Activated CD8-positive, alpha-beta memory T cell treated with anti-CD3 and anti-CD28 coated beads, Interleukin-2, amount 10 ng/mL, durations not matched to agents 7 days and 5 days (primary cell): ENCODE results near the gene FNIP1. TPM values are rescaled to one million over a fixed set of nuclear protein-coding genes. Genes with fewer than 3 reads are reported as not detected.
"Not testable (repeated sequence)": the region's sequence is repeated elsewhere in the genome, so short reads cannot be mapped to it uniquely, and the experiment has no call there.

Experiments used
- ATAC-seq: fragments of 150-1000 bp; cut with Tn5 transposase; one replicate; pipeline ENCODE4 v1.10.0; 2021; ENCODE audit warnings: moderate library complexity
- CTCF ChIA-PET: fragments of 350-600 bp; sonication (Branson Sonifier 250); formaldehyde crosslinking; loops from one replicate; lab custom pipeline; 2021; ENCODE audit warnings: antibody characterized with exemption; lab: Charles Lee
- DNase-seq: peaks from one replicate; pipeline ENCODE4 v3.0.0-alpha.2; 2020
- H3K27ac Mint-ChIP-seq: one replicate; pipeline ENCODE4 v1.8.0; 2021; ENCODE audit warnings: mild to moderate bottlenecking, mixed read lengths
- H3K27me3 Mint-ChIP-seq: one replicate; pipeline ENCODE4 v1.8.0; 2021; ENCODE audit warnings: mixed read lengths
- H3K36me3 Mint-ChIP-seq: one replicate; pipeline ENCODE4 v1.8.0; 2021; ENCODE audit warnings: mild to moderate bottlenecking, mixed read lengths
- H3K4me1 Mint-ChIP-seq: one replicate; pipeline ENCODE4 v1.8.0; 2021; ENCODE audit warnings: mixed read lengths
- H3K4me3 Mint-ChIP-seq: one replicate; pipeline ENCODE4 v1.8.0; 2021; ENCODE audit warnings: mild to moderate bottlenecking, moderate library complexity, mixed read lengths
- H3K9me3 Mint-ChIP-seq: one replicate; pipeline ENCODE4 v1.8.0; 2022; ENCODE audit warnings: low read depth, mixed read lengths
- total RNA-seq, 2 experiments: library from RNA; stranded (reverse); gene quantifications; one replicate each; pipeline ENCODE4 v1.2.3, GENCODE V29; 2021

The FNIP1 gene
- total RNA-seq, 2 experiments from 2014 or later: 25.5 to 30.3 TPM

- H3K27me3 Mint-ChIP-seq: no peaks in the 10 kb centered on the region
- peaks cover 8% of the 10 kb centered on the region for H3K4me1 Mint-ChIP-seq
- H3K4me3 Mint-ChIP-seq: no peak overlapping the region
- no peak overlapping the region for H3K27ac Mint-ChIP-seq
- ATAC-seq (no peak), DNase-seq (no peak)
- H3K36me3 Mint-ChIP-seq: peaks cover 36% of the 10 kb centered on the region
- H3K9me3 Mint-ChIP-seq: peaks cover 10% of the 10 kb centered on the region
- CTCF ChIA-PET: no interaction called here
These were observed 38.8 kb downstream of the FNIP1 start for GRCh38 chr5:131757830-131758519.

GRCh38 chr5:131756942-131757341 lies 39.9 kb downstream of the FNIP1 start:
- peaks cover 8% of the 10 kb centered on the region for H3K4me1 Mint-ChIP-seq
- ATAC-seq: no peak
- no peak overlapping the region for H3K27ac Mint-ChIP-seq
- peaks cover 5% of the 10 kb centered on the region for H3K9me3 Mint-ChIP-seq
- CTCF ChIA-PET: no interaction called here
- no peak overlapping the region for H3K4me3 Mint-ChIP-seq
- no peak for DNase-seq
- peaks cover 30% of the 10 kb centered on the region for H3K36me3 Mint-ChIP-seq
- no peaks in the 10 kb centered on the region for H3K27me3 Mint-ChIP-seq

- H3K36me3 Mint-ChIP-seq: peaks cover 20% of the 10 kb centered on the region
- no peak for DNase-seq
- no peak overlapping the region for H3K27ac Mint-ChIP-seq
- peaks cover 7% of the 10 kb centered on the region for H3K4me1 Mint-ChIP-seq
- CTCF ChIA-PET: interaction anchor here (0.8 kb wide), 1 partner anchor 9 kb away, joined by 3 read pairs; no protein-coding TSS in a partner anchor
- H3K9me3 Mint-ChIP-seq: peaks cover 2% of the 10 kb centered on the region
- no peaks in the 10 kb centered on the region for H3K27me3 Mint-ChIP-seq
- no peak overlapping the region for H3K4me3 Mint-ChIP-seq
- no peak for ATAC-seq
These were observed 42.5 kb downstream of the FNIP1 start for GRCh38 chr5:131754363-131754762.

- DNase-seq: no peak
- no peak for ATAC-seq
- Mint-ChIP-seq H3K4me3 (no peak overlapping the region), H3K27ac (no peak overlapping the region), H3K27me3 (no peaks in the 10 kb centered on the region), H3K36me3 (peaks cover 24% of the 10 kb centered on the region), H3K4me1 (peaks cover 18% of the 10 kb centered on the region), H3K9me3 (peaks cover 2% of the 10 kb centered on the region)
- CTCF ChIA-PET: no interaction called here
These were observed 45.3 kb downstream of the FNIP1 start for GRCh38 chr5:131751506-131751905.

GRCh38 chr5:131749723-131750470 lies 46.9 kb downstream of the FNIP1 start:
- H3K4me3 Mint-ChIP-seq: no peak overlapping the region
- H3K4me1 Mint-ChIP-seq: peaks cover 18% of the 10 kb centered on the region
- H3K27me3 Mint-ChIP-seq: no peaks in the 10 kb centered on the region
- H3K9me3 Mint-ChIP-seq: peaks cover 2% of the 10 kb centered on the region
- DNase-seq (no peak), ATAC-seq (no peak)
- peaks cover 32% of the 10 kb centered on the region for H3K36me3 Mint-ChIP-seq
- CTCF ChIA-PET: no interaction called here
- no peak overlapping the region for H3K27ac Mint-ChIP-seq

- Mint-ChIP-seq H3K36me3 (peaks cover 30% of the 10 kb centered on the region), H3K9me3 (peaks cover 2% of the 10 kb centered on the region), H3K27ac (no peak overlapping the region), H3K4me1 (peaks cover 18% of the 10 kb centered on the region), H3K27me3 (no peaks in the 10 kb centered on the region), H3K4me3 (no peak overlapping the region)
- DNase-seq: no peak
- CTCF ChIA-PET: no interaction called here
- no peak for ATAC-seq
These were observed 47.7 kb downstream of the FNIP1 start for GRCh38 chr5:131749138-131749537.

- H3K36me3 Mint-ChIP-seq: peaks cover 38% of the 10 kb centered on the region
- no peaks in the 10 kb centered on the region for H3K27me3 Mint-ChIP-seq
- DNase-seq: no peak
- H3K9me3 Mint-ChIP-seq: no peaks in the 10 kb centered on the region
- peak overlapping the region; percentile 86 for H3K27ac Mint-ChIP-seq
- CTCF ChIA-PET: interaction anchor here (1.0 to 1.1 kb wide), 2 partner anchors 259 to 261 kb away, joined by 3 to 4 read pairs; no protein-coding TSS in a partner anchor
- peaks cover 18% of the 10 kb centered on the region for H3K4me1 Mint-ChIP-seq
- H3K4me3 Mint-ChIP-seq: peak overlapping the region; percentile 44
- ATAC-seq: peak; percentile 91
These were observed 49.4 kb downstream of the FNIP1 start for GRCh38 chr5:131747180-131748105.

DNA sequence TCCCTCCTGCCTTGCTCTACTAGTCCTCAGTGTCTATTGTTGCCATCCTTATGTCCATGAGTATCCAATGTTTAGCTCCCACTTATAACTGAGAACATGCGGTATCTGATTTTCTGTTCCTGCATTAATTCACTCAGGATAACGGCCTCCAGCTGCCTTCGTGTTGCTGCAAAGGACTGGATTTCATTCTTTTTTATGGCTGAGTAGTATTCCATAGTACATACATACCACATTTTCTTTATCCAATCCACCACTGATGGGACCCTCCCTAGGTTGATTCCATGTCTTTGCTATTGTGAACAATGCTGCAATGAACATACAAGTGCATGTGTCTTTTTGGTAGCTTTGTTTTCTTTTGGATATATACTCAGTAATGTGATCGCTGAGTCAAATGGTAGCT lies 50.4 kb downstream of the FNIP1 start:
- no peak overlapping the region for H3K27ac Mint-ChIP-seq
- H3K4me3 Mint-ChIP-seq: no peak overlapping the region
- no peak for DNase-seq
- H3K36me3 Mint-ChIP-seq: peaks cover 39% of the 10 kb centered on the region
- no peak for ATAC-seq
- CTCF ChIA-PET: no interaction called here
- no peaks in the 10 kb centered on the region for H3K9me3 Mint-ChIP-seq
- H3K27me3 Mint-ChIP-seq: no peaks in the 10 kb centered on the region
- H3K4me1 Mint-ChIP-seq: peaks cover 18% of the 10 kb centered on the region

DNA sequence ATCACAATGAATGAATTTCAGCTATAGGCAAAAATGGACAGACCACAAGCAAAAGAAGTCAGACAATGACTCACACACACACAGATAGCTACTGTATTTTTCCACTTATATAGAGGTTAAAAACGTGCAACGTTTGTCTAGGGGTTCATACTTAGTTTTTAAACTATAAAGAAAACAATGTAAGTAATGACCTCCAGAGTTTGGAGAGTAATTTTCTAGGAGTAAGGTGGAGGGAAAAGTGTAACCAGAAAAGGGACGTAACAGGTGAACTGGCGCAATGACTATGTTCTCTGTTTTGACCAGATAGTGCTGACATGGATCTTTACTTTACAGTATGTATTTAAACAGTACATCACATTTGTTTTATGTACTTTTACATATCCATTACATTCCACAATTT lies 51.1 kb downstream of the FNIP1 start:
- DNase-seq: no peak
- Mint-ChIP-seq H3K4me1 (peaks cover 18% of the 10 kb centered on the region), H3K9me3 (no peaks in the 10 kb centered on the region), H3K4me3 (no peak overlapping the region), H3K36me3 (peaks cover 44% of the 10 kb centered on the region), H3K27me3 (no peaks in the 10 kb centered on the region), H3K27ac (peak overlapping the region; percentile 22)
- ATAC-seq: no peak
- CTCF ChIA-PET: no interaction called here

DNA sequence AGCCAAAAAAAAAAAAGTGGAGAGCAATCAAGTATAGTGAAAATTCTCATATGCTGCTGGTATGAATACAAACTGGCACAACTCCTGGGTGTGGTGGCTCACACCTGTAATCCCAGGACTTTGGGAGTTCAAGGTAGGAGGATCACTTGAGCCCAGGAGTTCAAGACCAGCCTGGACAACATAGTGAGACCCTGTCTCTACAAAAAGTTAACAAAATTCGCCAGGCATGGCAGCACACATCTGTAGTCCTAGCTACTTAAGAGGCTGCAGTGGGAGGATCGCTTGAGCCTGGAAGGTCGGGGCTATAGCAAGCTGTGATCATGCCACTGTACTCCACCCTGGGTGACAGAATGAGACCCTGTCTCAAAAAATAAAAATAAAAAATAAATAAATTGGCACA lies 51.7 kb downstream of the FNIP1 start:
- ATAC-seq: no peak
- DNase-seq: no peak
- H3K27ac Mint-ChIP-seq: no peak overlapping the region
- CTCF ChIA-PET: no interaction called here
- H3K9me3 Mint-ChIP-seq: no peaks in the 10 kb centered on the region
- H3K27me3 Mint-ChIP-seq: no peaks in the 10 kb centered on the region
- H3K4me3 Mint-ChIP-seq: no peak overlapping the region
- peaks cover 18% of the 10 kb centered on the region for H3K4me1 Mint-ChIP-seq
- peaks cover 49% of the 10 kb centered on the region for H3K36me3 Mint-ChIP-seq

DNA sequence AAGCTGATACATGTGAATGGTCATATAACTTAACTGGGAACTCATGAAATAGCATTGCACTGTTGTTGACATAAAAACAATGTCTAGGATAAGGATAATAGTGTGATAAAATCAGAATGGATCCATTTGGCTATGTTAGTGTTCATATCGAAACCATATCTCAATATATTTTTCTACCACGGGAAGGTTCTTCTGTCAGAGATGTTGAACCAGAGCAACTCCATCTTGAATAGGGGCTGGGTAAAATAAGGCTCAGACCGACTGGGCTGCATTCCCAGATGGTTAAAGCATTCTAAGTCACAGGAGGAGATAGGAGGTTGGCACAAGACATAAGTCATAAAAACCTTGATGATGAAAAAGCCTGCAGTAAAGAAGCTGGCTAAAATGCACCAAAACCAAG lies 56.3 kb downstream of the FNIP1 start:
- Mint-ChIP-seq H3K4me3 (no peak overlapping the region), H3K36me3 (peaks cover 45% of the 10 kb centered on the region), H3K27me3 (no peaks in the 10 kb centered on the region), H3K9me3 (no peaks in the 10 kb centered on the region), H3K27ac (no peak overlapping the region), H3K4me1 (no peaks in the 10 kb centered on the region)
- CTCF ChIA-PET: interaction anchor here (1.0 kb wide), 1 partner anchor 144 kb away, joined by 4 read pairs; no protein-coding TSS in a partner anchor
- ATAC-seq: no peak
- DNase-seq: no peak

DNA sequence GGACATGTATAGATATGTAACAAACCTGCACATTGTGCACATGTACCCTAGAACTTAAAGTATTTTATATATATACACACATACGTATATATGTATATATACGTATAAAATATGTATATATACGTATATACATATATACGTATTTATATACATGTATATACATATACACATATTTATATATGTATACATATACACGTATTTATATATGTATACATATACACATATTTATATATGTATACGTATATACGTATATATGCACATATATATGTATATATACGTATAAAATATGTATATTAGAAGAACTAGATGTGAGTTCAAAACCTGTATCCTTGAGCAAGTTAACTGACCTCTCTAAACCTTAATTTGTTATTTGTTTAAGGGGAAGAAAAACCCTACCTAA lies 61.4 kb downstream of the FNIP1 start:
- Mint-ChIP-seq H3K4me1 (no peaks in the 10 kb centered on the region), H3K9me3 (no peaks in the 10 kb centered on the region), H3K27me3 (no peaks in the 10 kb centered on the region), H3K36me3 (peaks cover 39% of the 10 kb centered on the region), H3K4me3 (no peak overlapping the region), H3K27ac (no peak overlapping the region)
- no peak for ATAC-seq
- no peak for DNase-seq
- CTCF ChIA-PET: no interaction called here

DNA sequence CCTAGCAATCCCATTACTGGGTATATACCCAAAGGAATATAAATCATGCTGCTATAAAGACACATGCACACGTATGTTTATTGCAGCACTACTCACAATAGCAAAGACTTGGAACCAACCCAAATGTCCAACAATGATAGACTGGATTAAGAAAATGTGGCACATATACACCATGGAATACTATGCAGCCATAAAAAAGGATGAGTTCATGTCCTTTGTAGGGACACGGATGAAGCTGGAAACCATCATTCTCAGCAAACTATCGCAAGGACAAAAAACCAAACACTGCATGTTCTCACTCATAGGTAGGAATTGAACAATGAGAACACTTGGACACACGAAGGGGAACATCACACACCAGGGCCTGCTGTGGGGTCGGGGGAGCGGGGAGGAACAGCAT lies 61.9 kb downstream of the FNIP1 start:
- CTCF ChIA-PET, ATAC-seq, H3K27ac Mint-ChIP-seq, H3K4me3 Mint-ChIP-seq, H3K27me3 Mint-ChIP-seq, H3K9me3 Mint-ChIP-seq, H3K4me1 Mint-ChIP-seq, DNase-seq: not testable (repeated sequence)
- peaks cover 39% of the 10 kb centered on the region for H3K36me3 Mint-ChIP-seq
